ENCODE measurements around the gene CMSS1. TPM values are rescaled to one million over a fixed set of nuclear protein-coding genes. Genes with fewer than 3 reads are reported as not detected.

Gene CMSS1
- total and polyA plus RNA-seq, 2 of the 13 experiments (the other 11 are each of a cell fraction or from before 2014, with no cell fraction given), result 6.4 to 48.7 TPM

- no peak for TF ChIP-seq ZNF556 (CRISPR knock-in tag; IDR thresholded peaks at IDR 0.05; ENCODE audit: borderline replicate concordance)
- peak; percentile 37; the same call in 1 of the 2 replicates for TF ChIP-seq ZNF609 (CRISPR knock-in tag; IDR thresholded peaks at IDR 0.05; ENCODE audit: borderline replicate concordance)
- TF ChIP-seq ZNF562 (CRISPR knock-in tag; IDR thresholded peaks at IDR 0.05; ENCODE audit: borderline replicate concordance), result no peak
- TF ChIP-seq ZNF670 (CRISPR knock-in tag; IDR thresholded peaks at IDR 0.05; ENCODE audit: borderline replicate concordance), result no peak
- TF ChIP-seq ATRX (CRISPR knock-in tag; IDR thresholded peaks at IDR 0.05; ENCODE audit: borderline replicate concordance), result no peak
- TF ChIP-seq, protein P1, sequence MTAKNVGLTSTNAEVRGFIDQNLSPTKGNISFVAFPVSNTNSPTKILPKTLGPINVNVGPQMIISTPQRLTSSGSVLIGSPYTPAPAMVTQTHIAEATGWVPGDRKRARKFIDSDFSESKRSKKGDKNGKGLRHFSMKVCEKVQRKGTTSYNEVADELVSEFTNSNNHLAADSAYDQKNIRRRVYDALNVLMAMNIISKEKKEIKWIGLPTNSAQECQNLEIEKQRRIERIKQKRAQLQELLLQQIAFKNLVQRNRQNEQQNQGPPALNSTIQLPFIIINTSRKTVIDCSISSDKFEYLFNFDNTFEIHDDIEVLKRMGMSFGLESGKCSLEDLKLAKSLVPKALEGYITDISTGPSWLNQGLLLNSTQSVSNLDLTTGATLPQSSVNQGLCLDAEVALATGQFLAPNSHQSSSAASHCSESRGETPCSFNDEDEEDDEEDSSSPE (CRISPR knock-in tag; IDR thresholded peaks at IDR 0.05), result no peak
- TF ChIP-seq, protein P2, sequence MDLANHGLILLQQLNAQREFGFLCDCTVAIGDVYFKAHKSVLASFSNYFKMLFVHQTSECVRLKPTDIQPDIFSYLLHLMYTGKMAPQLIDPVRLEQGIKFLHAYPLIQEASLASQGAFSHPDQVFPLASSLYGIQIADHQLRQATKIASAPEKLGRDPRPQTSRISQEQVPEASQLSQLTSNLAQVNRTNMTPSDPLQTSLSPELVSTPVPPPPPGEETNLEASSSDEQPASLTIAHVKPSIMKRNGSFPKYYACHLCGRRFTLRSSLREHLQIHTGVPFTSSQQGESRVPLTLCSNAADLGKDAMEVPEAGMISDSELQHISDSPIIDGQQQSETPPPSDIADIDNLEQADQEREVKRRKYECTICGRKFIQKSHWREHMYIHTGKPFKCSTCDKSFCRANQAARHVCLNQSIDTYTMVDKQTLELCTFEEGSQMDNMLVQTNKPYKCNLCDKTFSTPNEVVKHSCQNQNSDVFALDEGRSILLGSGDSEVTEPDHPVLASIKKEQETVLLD (CRISPR knock-in tag; IDR thresholded peaks at IDR 0.05; ENCODE audit: low read depth), result no peak
- TF ChIP-seq GPBP1L1 (CRISPR knock-in tag; IDR thresholded peaks at IDR 0.05), result no peak
- 0 out of 2 replicates have a peak, but pooled peaks have one; percentile 47 for TF ChIP-seq ZC3H4 (CRISPR knock-in tag; IDR thresholded peaks at IDR 0.05; ENCODE audit: borderline replicate concordance)
- TF ChIP-seq ZXDC (CRISPR knock-in tag; IDR thresholded peaks at IDR 0.05), result no peak
- TF ChIP-seq HNF1A (IDR thresholded peaks at IDR 0.05; ENCODE audit: low read depth), result 0 out of 2 replicates have a peak, but pooled peaks have one; percentile 30
- no peak for TF ChIP-seq HNF1A (CRISPR knock-in tag; IDR thresholded peaks at IDR 0.05; ENCODE audit: borderline replicate concordance)
- TF ChIP-seq BORCS8-MEF2B (CRISPR knock-in tag; IDR thresholded peaks at IDR 0.05), result no peak
Measured at GRCh38 chr3:99857278-99857677, 39.6 kb downstream of the CMSS1 start (continued).

Data from HepG2 (cell line).